AG10803 (cell line): ENCODE measurements around the gene IRF4.
"Not testable (repeated sequence)": the region's sequence is repeated elsewhere in the genome, so short reads cannot be mapped to it uniquely, and the experiment has no call there.

Experiments used
- DNase-seq: peaks from one replicate; pipeline ENCODE4 v3.0.0; 2010; ENCODE audit warnings: low read depth
- H3K4me3 ChIP-seq: 2 replicates; pipeline ENCODE4 v1.5.1; 2011; ENCODE audit warnings: mild to moderate bottlenecking, low read length, control low read depth
- CTCF ChIP-seq: conservative IDR thresholded peaks from 2 replicates; pipeline ENCODE4 v1.5.1; 2011; ENCODE audit warnings: mild to moderate bottlenecking, low read length, control low read depth, inconsistent platforms

The IRF4 gene

GRCh38 chr6:367298-367794 is 24.2 kb upstream of the IRF4 start:
- no peak for DNase-seq
- no peak overlapping the region for H3K4me3 ChIP-seq
- TF ChIP-seq CTCF: no peak

- no peak for TF ChIP-seq CTCF
- DNase-seq: no peak
- no peak overlapping the region for H3K4me3 ChIP-seq
Observed at GRCh38 chr6:367891-368630, 23.5 kb upstream of the IRF4 start.

GRCh38 chr6:369559-370431 is 21.8 kb upstream of the IRF4 start:
- H3K4me3 ChIP-seq: no peak overlapping the region
- no peak for DNase-seq
- no peak for TF ChIP-seq CTCF

- DNase-seq: no peak
- no peak overlapping the region for H3K4me3 ChIP-seq
- no peak for TF ChIP-seq CTCF
Observed at GRCh38 chr6:370555-370954, 21.0 kb upstream of the IRF4 start.

- not testable (repeated sequence) for DNase-seq, H3K4me3 ChIP-seq
Observed at GRCh38 chr6:371851-372250, 19.7 kb upstream of the IRF4 start.

- no peak for TF ChIP-seq CTCF
- H3K4me3 ChIP-seq: no peak overlapping the region
- DNase-seq: no peak
Observed at GRCh38 chr6:372336-372911, 19.1 kb upstream of the IRF4 start.

GRCh38 chr6:373031-373430 is 18.5 kb upstream of the IRF4 start:
- no peak for TF ChIP-seq CTCF
- no peak overlapping the region for H3K4me3 ChIP-seq
- DNase-seq: no peak
